ENCODE measurements around the gene GAS1. TPM values are rescaled to one million over a fixed set of nuclear protein-coding genes. Genes with fewer than 3 reads are reported as not detected.

The GAS1 gene, protein sequence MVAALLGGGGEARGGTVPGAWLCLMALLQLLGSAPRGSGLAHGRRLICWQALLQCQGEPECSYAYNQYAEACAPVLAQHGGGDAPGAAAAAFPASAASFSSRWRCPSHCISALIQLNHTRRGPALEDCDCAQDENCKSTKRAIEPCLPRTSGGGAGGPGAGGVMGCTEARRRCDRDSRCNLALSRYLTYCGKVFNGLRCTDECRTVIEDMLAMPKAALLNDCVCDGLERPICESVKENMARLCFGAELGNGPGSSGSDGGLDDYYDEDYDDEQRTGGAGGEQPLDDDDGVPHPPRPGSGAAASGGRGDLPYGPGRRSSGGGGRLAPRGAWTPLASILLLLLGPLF
- 0.73 TPM for polyA plus RNA-seq (2013, experiment 1 of 2)
- polyA plus RNA-seq (2013, experiment 2 of 2): 0.59 TPM

DNA sequence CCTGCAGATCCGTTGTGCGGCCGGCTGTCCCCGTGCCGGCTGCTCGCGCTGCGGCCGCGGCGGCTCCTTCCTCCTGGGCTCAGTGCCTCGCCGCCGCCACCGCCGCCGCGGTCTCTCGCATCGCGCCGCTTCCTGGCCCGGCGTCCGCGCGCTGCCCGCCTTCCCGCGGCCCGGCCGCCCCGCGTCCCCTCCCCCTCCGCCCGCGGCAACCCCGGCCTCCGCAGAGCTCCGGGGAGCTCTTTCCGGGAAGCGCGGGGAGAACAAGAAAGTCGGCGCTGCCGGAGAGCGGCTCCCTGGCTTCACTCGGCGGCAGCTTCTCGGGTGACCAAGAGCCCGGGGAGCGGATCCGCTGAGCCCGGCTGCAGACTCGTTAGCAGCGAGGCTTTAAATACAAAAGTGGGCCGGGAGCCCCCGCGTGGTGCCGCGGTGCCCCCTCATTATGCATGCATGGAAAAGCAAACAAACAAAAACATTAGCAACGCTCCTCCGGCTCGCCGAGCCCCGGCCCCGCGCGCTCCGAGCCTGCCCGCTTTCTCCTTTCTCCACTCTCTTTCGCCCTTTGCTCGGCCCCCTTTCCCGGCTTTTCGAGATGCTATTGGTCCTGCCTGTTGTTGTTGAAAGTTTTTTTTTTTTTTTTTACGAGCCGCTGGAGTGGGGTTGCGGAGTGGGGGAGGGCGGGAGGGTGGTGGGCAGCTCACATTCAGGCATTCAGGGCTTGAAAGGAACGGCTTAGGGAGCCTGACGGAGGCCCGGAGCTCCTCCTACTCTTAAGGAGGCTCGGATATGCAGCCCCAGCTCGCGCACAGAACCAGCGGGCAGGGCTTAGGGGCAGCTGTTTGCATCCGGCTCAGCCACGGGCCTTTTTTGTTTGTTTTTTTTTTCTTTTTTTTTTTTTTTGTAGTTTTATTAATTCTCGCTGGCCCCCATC, at the start of gene GAS1:
TSS of gene GAS1 (minus strand) at position 361 of the 928 bp plus-strand sequence. CDS start 727 bp downstream, outside the sequence.
- Histone ChIP-seq H3K27me3 (ENCODE audit: insufficient read depth, low read length, poor library complexity) (peaks cover 5% of the 10 kb centered on the region), H2BK120ac (ENCODE audit: low read depth, low read length) (peak within 1 kb of the TSS; percentile 39), H3K27ac (ENCODE audit: low read depth, low read length) (peak within 1 kb of the TSS; percentile 85), H3K79me2 (ENCODE audit: control insufficient read depth, insufficient read depth, low read length) (no peaks in the 10 kb centered on the region), H3K4ac (ENCODE audit: low read depth, low read length) (no peak within 1 kb of the TSS), H3K9ac (ENCODE audit: low read length) (peak within 1 kb of the TSS; percentile 71), H3K79me1 (ENCODE audit: low read length) (no peaks in the 10 kb centered on the region), H4K5ac (ENCODE audit: low read length) (no peak within 1 kb of the TSS), H2BK15ac (replicated peaks; ENCODE audit: low read depth) (no peak within 1 kb of the TSS), H2BK5ac (ENCODE audit: low read length) (no peak within 1 kb of the TSS), H2AK5ac (ENCODE audit: low read length) (no peak within 1 kb of the TSS), H3K4me3 (ENCODE audit: low read length) (peak within 1 kb of the TSS; percentile 61), H3K4me2 (ENCODE audit: low read length) (peak within 1 kb of the TSS; percentile 97), H3K18ac (ENCODE audit: low read length) (peak within 1 kb of the TSS; percentile 52), H4K8ac (ENCODE audit: low read depth, low read length) (no peak within 1 kb of the TSS), H3K36me3 (ENCODE audit: control insufficient read depth, insufficient read depth, low read length) (no peaks in the 10 kb centered on the region), H3K23ac (ENCODE audit: low read length) (no peak within 1 kb of the TSS), H3K4me1 (ENCODE audit: control insufficient read depth, low read depth, low read length) (peaks cover 6% of the 10 kb centered on the region), H3K56ac (ENCODE audit: low read length) (peak within 1 kb of the TSS; percentile 85)
- no CpG with 5 or more reads among the region's 89 CpGs for WGBS (ENCODE audit: extremely low coverage, insufficient coverage, low lambda C conversion rate)
- peak; percentile 98 for DNase-seq

DNA sequence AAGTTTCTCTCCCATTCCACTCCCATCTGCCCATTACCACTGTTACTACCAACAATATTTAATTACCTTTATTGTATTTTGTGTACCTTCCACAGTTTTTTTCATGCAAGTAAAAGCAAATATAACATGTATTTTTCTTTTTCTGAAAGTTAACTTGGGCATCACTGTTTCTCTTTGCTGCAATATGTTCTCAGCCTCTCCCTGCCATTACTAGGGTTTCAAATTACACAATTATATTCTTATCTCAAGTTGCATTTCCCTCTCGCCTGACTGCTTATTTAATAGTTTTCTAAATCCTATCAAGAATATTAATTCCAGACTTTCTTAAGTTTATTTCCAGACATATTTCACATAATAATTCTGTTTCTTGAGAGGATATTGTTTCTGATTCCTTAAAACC, 46.9 kb upstream of the GAS1 start:
- Histone ChIP-seq H3K79me1 (ENCODE audit: low read length) (no peaks in the 10 kb centered on the region), H3K23ac (ENCODE audit: low read length) (no peak overlapping the region), H3K27me3 (ENCODE audit: insufficient read depth, low read length, poor library complexity) (no peaks in the 10 kb centered on the region), H2AK5ac (ENCODE audit: low read length) (no peak overlapping the region), H3K4me1 (ENCODE audit: control insufficient read depth, low read depth, low read length) (no peaks in the 10 kb centered on the region), H2BK5ac (ENCODE audit: low read length) (no peak overlapping the region), H4K5ac (ENCODE audit: low read length) (no peak overlapping the region), H4K8ac (ENCODE audit: low read depth, low read length) (no peak overlapping the region), H3K4me2 (ENCODE audit: low read length) (no peak overlapping the region), H3K79me2 (ENCODE audit: control insufficient read depth, insufficient read depth, low read length) (no peaks in the 10 kb centered on the region), H3K18ac (ENCODE audit: low read length) (no peak overlapping the region), H2BK15ac (replicated peaks; ENCODE audit: low read depth) (no peak overlapping the region), H3K56ac (ENCODE audit: low read length) (no peak overlapping the region), H3K9ac (ENCODE audit: low read length) (no peak overlapping the region), H3K4ac (ENCODE audit: low read depth, low read length) (no peak overlapping the region), H3K36me3 (ENCODE audit: control insufficient read depth, insufficient read depth, low read length) (no peaks in the 10 kb centered on the region), H2BK120ac (ENCODE audit: low read depth, low read length) (no peak overlapping the region), H3K27ac (ENCODE audit: low read depth, low read length) (no peak overlapping the region), H3K4me3 (ENCODE audit: low read length) (no peak overlapping the region)
- WGBS (ENCODE audit: extremely low coverage, insufficient coverage, low lambda C conversion rate): no CpG with 5 or more reads among the region's 1 CpG
- no peak for DNase-seq

DNA sequence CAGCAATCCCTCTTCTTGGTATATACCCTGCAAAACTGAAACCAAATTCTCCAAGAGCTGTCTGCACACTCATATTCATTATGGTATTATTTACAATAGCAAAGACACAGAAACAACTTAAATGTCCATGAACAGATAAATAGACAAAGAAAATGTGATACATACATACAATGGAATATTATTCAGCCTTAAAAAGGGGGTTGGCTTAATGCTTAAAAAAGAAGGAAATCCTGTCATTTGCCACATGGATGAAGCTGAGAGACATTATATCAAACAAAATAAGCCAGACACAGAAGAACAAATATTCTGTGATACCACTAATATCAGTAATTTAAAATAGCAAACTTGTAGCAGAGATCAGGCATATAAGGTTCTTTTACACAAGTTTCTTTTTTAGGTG, 46.5 kb upstream of the GAS1 start:
- Histone ChIP-seq H3K56ac (ENCODE audit: low read length) (no peak overlapping the region), H2BK15ac (replicated peaks; ENCODE audit: low read depth) (no peak overlapping the region), H3K23ac (ENCODE audit: low read length) (no peak overlapping the region), H3K18ac (ENCODE audit: low read length) (no peak overlapping the region), H3K27me3 (ENCODE audit: insufficient read depth, low read length, poor library complexity) (no peaks in the 10 kb centered on the region), H4K5ac (ENCODE audit: low read length) (no peak overlapping the region), H3K4me3 (ENCODE audit: low read length) (no peak overlapping the region), H3K79me2 (ENCODE audit: control insufficient read depth, insufficient read depth, low read length) (no peaks in the 10 kb centered on the region), H3K9ac (ENCODE audit: low read length) (no peak overlapping the region), H3K4me1 (ENCODE audit: control insufficient read depth, low read depth, low read length) (no peaks in the 10 kb centered on the region), H2BK120ac (ENCODE audit: low read depth, low read length) (no peak overlapping the region), H3K27ac (ENCODE audit: low read depth, low read length) (no peak overlapping the region), H3K36me3 (ENCODE audit: control insufficient read depth, insufficient read depth, low read length) (no peaks in the 10 kb centered on the region), H2BK5ac (ENCODE audit: low read length) (no peak overlapping the region), H3K4ac (ENCODE audit: low read depth, low read length) (no peak overlapping the region), H4K8ac (ENCODE audit: low read depth, low read length) (no peak overlapping the region), H2AK5ac (ENCODE audit: low read length) (no peak overlapping the region), H3K79me1 (ENCODE audit: low read length) (no peaks in the 10 kb centered on the region), H3K4me2 (ENCODE audit: low read length) (no peak overlapping the region)
- no peak for DNase-seq

DNA sequence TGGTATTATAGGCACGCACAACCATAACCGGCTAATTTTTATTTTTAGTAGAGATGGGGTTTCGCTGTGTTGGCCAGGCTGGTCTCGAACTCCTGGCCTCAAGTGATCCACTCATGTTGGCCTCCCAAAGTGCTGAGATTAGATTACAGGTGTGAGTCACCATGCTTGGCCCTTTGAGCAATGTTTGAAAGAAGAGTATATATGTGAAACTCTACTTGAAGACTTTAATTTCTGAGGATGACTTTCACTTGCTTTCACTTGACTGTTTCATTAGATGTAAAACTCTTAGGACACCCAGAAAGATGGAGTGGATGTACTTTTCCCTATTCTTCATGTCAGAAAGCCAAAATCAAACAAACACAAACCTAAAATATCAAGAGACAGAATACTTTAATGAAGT, 43.8 kb upstream of the GAS1 start:
- Histone ChIP-seq H2BK15ac (replicated peaks; ENCODE audit: low read depth) (no peak overlapping the region), H3K36me3 (ENCODE audit: control insufficient read depth, insufficient read depth, low read length) (no peaks in the 10 kb centered on the region), H3K27ac (ENCODE audit: low read depth, low read length) (no peak overlapping the region), H3K18ac (ENCODE audit: low read length) (no peak overlapping the region), H3K9ac (ENCODE audit: low read length) (no peak overlapping the region), H2BK5ac (ENCODE audit: low read length) (no peak overlapping the region), H3K4me1 (ENCODE audit: control insufficient read depth, low read depth, low read length) (no peaks in the 10 kb centered on the region), H3K79me2 (ENCODE audit: control insufficient read depth, insufficient read depth, low read length) (no peaks in the 10 kb centered on the region), H3K56ac (ENCODE audit: low read length) (no peak overlapping the region), H4K8ac (ENCODE audit: low read depth, low read length) (no peak overlapping the region), H3K79me1 (ENCODE audit: low read length) (no peaks in the 10 kb centered on the region), H2BK120ac (ENCODE audit: low read depth, low read length) (no peak overlapping the region), H3K27me3 (ENCODE audit: insufficient read depth, low read length, poor library complexity) (no peaks in the 10 kb centered on the region), H4K5ac (ENCODE audit: low read length) (no peak overlapping the region), H2AK5ac (ENCODE audit: low read length) (no peak overlapping the region), H3K23ac (ENCODE audit: low read length) (no peak overlapping the region), H3K4ac (ENCODE audit: low read depth, low read length) (no peak overlapping the region), H3K4me3 (ENCODE audit: low read length) (no peak overlapping the region), H3K4me2 (ENCODE audit: low read length) (no peak overlapping the region)
- no CpG with 5 or more reads among the region's 4 CpGs for WGBS (ENCODE audit: extremely low coverage, insufficient coverage, low lambda C conversion rate)
- DNase-seq: no peak

DNA sequence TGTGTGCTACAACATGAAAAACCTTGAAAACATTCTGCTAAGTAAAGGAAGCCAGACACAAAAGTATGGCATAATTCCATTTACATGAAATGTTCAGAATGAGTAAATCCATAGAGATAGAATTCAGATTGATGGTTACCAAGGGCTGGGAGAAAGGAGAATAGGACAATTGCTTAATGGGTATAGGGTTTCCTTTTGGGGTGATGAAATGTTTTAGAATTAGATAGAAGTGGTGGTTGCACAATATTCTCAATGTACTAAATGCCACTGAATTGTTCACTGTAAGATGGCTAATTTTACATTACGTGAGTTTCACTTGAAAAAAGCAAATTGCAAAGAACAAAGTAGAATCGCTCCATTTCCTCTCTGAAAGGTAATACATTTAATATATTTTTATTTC, 43.0 kb upstream of the GAS1 start:
- Histone ChIP-seq H3K27me3 (ENCODE audit: insufficient read depth, low read length, poor library complexity) (no peaks in the 10 kb centered on the region), H3K4me1 (ENCODE audit: control insufficient read depth, low read depth, low read length) (no peaks in the 10 kb centered on the region), H3K27ac (ENCODE audit: low read depth, low read length) (no peak overlapping the region), H3K56ac (ENCODE audit: low read length) (no peak overlapping the region), H2BK15ac (replicated peaks; ENCODE audit: low read depth) (no peak overlapping the region), H3K79me2 (ENCODE audit: control insufficient read depth, insufficient read depth, low read length) (no peaks in the 10 kb centered on the region), H2BK120ac (ENCODE audit: low read depth, low read length) (no peak overlapping the region), H3K9ac (ENCODE audit: low read length) (no peak overlapping the region), H3K4me2 (ENCODE audit: low read length) (no peak overlapping the region), H3K36me3 (ENCODE audit: control insufficient read depth, insufficient read depth, low read length) (no peaks in the 10 kb centered on the region), H3K4ac (ENCODE audit: low read depth, low read length) (no peak overlapping the region), H3K18ac (ENCODE audit: low read length) (no peak overlapping the region), H2AK5ac (ENCODE audit: low read length) (no peak overlapping the region), H4K8ac (ENCODE audit: low read depth, low read length) (no peak overlapping the region), H3K79me1 (ENCODE audit: low read length) (no peaks in the 10 kb centered on the region), H4K5ac (ENCODE audit: low read length) (no peak overlapping the region), H3K23ac (ENCODE audit: low read length) (no peak overlapping the region), H2BK5ac (ENCODE audit: low read length) (no peak overlapping the region), H3K4me3 (ENCODE audit: low read length) (no peak overlapping the region)
- no CpG with 5 or more reads among the region's 2 CpGs for WGBS (ENCODE audit: extremely low coverage, insufficient coverage, low lambda C conversion rate)
- no peak for DNase-seq

Measured in mesendoderm (in vitro differentiated cells).